Hepatocyte (in vitro differentiated cells): ENCODE data around the gene SCART1.
"Not testable (repeated sequence)": the region's sequence is repeated elsewhere in the genome, so short reads cannot be mapped to it uniquely, and the experiment has no call there.

Source experiments
- EZH2 ChIP-seq: fragments of 200-600 bp; sonication (generic); IDR thresholded peaks from 2 replicates; pipeline ENCODE4 v1.6.1; 2016; ENCODE audit warnings: antibody characterized with exemption, mild to moderate bottlenecking, borderline replicate concordance
- TF ChIP-seq, protein P1 (sequence below): fragments of 200-600 bp; sonication (generic); IDR thresholded peaks from 2 replicates; pipeline ENCODE4 v1.5.1; 2016; ENCODE audit warnings: antibody characterized with exemption, mild to moderate bottlenecking; ENCODE audit not compliant: poor library complexity

- TF ChIP-seq, protein P1, sequence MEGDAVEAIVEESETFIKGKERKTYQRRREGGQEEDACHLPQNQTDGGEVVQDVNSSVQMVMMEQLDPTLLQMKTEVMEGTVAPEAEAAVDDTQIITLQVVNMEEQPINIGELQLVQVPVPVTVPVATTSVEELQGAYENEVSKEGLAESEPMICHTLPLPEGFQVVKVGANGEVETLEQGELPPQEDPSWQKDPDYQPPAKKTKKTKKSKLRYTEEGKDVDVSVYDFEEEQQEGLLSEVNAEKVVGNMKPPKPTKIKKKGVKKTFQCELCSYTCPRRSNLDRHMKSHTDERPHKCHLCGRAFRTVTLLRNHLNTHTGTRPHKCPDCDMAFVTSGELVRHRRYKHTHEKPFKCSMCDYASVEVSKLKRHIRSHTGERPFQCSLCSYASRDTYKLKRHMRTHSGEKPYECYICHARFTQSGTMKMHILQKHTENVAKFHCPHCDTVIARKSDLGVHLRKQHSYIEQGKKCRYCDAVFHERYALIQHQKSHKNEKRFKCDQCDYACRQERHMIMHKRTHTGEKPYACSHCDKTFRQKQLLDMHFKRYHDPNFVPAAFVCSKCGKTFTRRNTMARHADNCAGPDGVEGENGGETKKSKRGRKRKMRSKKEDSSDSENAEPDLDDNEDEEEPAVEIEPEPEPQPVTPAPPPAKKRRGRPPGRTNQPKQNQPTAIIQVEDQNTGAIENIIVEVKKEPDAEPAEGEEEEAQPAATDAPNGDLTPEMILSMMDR = not testable (repeated sequence)
- not testable (repeated sequence) for TF ChIP-seq EZH2
Observed at GRCh38 chr10:133432789-133433188, 21.0 kb upstream of the SCART1 start.
